Stomach (tissue), 9 donors: ENCODE results near the gene AKAP6. TPM values are rescaled to one million over a fixed set of nuclear protein-coding genes. Genes with fewer than 3 reads are reported as not detected.
"Not testable (repeated sequence)": the region's sequence is repeated elsewhere in the genome, so short reads cannot be mapped to it uniquely, and the experiment has no call there.

Experiments
- DNase-seq, 2 donors: peaks; one replicate each; pipeline versions ENCODE4 v3.0.0 to v3.0.0-alpha.2; 2013 to 2019
- H3K27ac ChIP-seq, 5 donors: fragments of 200-600 bp in 4 of 5; sonication (generic) in 4 of 5; one replicate each; pipeline ENCODE4 v1.5.1; 2013 to 2019; ENCODE audit warnings: mild to moderate bottlenecking in 1 of 5, moderate library complexity in 1 of 5
- H3K27me3 ChIP-seq, 3 donors: fragments of 200-600 bp; sonication (generic); one replicate each; pipeline ENCODE4 v1.5.1; 2017 to 2019; ENCODE audit warnings: mixed run types in 1 of 3
- H3K36me3 ChIP-seq, 4 donors: fragments of 200-600 bp; sonication (generic); 1 replicate in 3 of 4; 2 replicates in 1 of 4; pipeline ENCODE4 v1.5.1; 2016 to 2019
- H3K4me1 ChIP-seq, 4 donors: fragments of 200-600 bp; sonication (generic); one replicate each; pipeline ENCODE4 v1.5.1; 2016 to 2019
- H3K4me3 ChIP-seq, 4 donors: fragments of 200-600 bp; sonication (generic) in 3 of 4; one replicate each; pipeline ENCODE4 v1.5.1; 2016 to 2019; ENCODE audit warnings: mild to moderate bottlenecking in 1 of 4
- H3K9me3 ChIP-seq, 4 donors: fragments of 200-600 bp; sonication (generic); one replicate each; pipeline ENCODE4 v1.5.1; 2016 to 2019
- EP300 ChIP-seq: sonication (generic); formaldehyde crosslinking; IDR thresholded peaks from one replicate; pipeline ENCODE4 v1.6.1; 2017; ENCODE audit warnings: antibody characterized with exemption
- POLR2A ChIP-seq, 4 donors: fragments of 450-650 bp; IDR thresholded peaks; one replicate each; pipeline ENCODE4 v1.6.1; 2016; ENCODE audit warnings: antibody characterized with exemption in 4 of 4, control low read depth in 2 of 4, mild to moderate bottlenecking in 1 of 4, moderate library complexity in 1 of 4
- POLR2AphosphoS5 ChIP-seq, 3 donors: sonication (generic); formaldehyde crosslinking; IDR thresholded peaks; one replicate each; pipeline ENCODE4 v1.6.1; 2016; ENCODE audit warnings: antibody characterized with exemption in 3 of 3
- whole genome bisulfite sequencing, 5 donors: extraction: QIAGEN DNeasy Blood & Tissue Kit in 3 of 5; methylation state at CpG; one replicate each; pipeline versions ENCODE4 v1.1.5 to v1.1.7; 2013 to 2018; 5-methylcytosine and 5-hydroxymethylcytosine counted together
- intact Hi-C: fragments of 100-400 bp; cut with DNase I; formaldehyde crosslinking; loops from one replicate; pipeline ENCODE4 v1.15.1; 2023; ENCODE audit warnings: low total_unique reads
- polyA plus RNA-seq, 3 donors: library from polyadenylated mRNA; stranded (reverse); fragments of 200-250 nt; gene quantifications; one replicate each; pipeline ENCODE4 v1.2.3, GENCODE V29; 2013
- total RNA-seq, 5 donors: library from RNA; depleted of rRNA; stranded (reverse); fragments of >200 nt; gene quantifications; one replicate each; pipeline versions ENCODE4 v1.1.0 to v1.2.3, GENCODE V29; 2014 to 2016
- TF ChIP-seq, protein P1 (sequence below), 7 experiments: fragments of 450-650 bp in 4 of 7; fragments of 200-600 bp in 3 of 7; sonication (generic) in 3 of 7; IDR thresholded peaks; one replicate each; pipeline ENCODE4 v1.5.1; 2016 to 2019; ENCODE audit warnings: antibody characterized with exemption in 7 of 7, control low read depth in 2 of 7, mild to moderate bottlenecking in 1 of 7
- donor health status: healthy with polysubstance abuse.
- donor health status: Bipolar disorder and iron deficiency.
- donor health status: healthy.

The AKAP6 gene
- total and polyA plus RNA-seq, 8 donors = 0.15 to 132 (median 3.3) TPM

DNA sequence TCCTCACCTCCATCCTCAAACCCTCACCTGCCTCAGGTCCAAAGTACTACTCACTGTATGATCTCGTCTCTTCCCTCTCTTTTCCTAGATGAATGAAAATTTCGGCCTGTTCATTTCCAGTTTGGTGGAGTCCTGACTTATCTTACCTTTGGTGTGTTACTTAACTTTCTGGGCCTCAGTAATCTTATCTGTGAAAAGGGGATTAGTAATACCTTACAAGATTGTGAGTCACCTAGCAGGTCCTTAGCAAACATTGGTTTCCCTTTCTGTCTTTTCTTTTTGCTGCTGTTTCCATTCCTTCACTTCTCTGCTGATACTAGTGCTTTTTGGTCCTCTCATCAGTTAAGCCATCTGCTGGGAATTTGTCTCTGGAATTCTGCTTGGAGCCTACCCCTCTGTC lies 52.8 kb downstream of the AKAP6 start:
- DNase-seq = no peak
- H3K9me3 ChIP-seq = no peaks in the 10 kb centered on the region
- intact Hi-C loops = no loop called here
- no peaks in the 10 kb centered on the region for H3K27me3 ChIP-seq
- 25 to 59% (median 33%) methylated on average over 2 of the region's 2 CpGs for WGBS, 5 donors
- no peak overlapping the region for H3K4me3 ChIP-seq
- no peak overlapping the region for H3K27ac ChIP-seq
- no peaks in the 10 kb centered on the region for H3K4me1 ChIP-seq
- no peaks in the 10 kb centered on the region for H3K36me3 ChIP-seq
- TF ChIP-seq, protein P1, sequence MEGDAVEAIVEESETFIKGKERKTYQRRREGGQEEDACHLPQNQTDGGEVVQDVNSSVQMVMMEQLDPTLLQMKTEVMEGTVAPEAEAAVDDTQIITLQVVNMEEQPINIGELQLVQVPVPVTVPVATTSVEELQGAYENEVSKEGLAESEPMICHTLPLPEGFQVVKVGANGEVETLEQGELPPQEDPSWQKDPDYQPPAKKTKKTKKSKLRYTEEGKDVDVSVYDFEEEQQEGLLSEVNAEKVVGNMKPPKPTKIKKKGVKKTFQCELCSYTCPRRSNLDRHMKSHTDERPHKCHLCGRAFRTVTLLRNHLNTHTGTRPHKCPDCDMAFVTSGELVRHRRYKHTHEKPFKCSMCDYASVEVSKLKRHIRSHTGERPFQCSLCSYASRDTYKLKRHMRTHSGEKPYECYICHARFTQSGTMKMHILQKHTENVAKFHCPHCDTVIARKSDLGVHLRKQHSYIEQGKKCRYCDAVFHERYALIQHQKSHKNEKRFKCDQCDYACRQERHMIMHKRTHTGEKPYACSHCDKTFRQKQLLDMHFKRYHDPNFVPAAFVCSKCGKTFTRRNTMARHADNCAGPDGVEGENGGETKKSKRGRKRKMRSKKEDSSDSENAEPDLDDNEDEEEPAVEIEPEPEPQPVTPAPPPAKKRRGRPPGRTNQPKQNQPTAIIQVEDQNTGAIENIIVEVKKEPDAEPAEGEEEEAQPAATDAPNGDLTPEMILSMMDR (IDR thresholded peaks at IDR 0.05) = no peak
- TF ChIP-seq EP300 = no peak
- no peak for TF ChIP-seq POLR2AphosphoS5 (IDR thresholded peaks at IDR 0.05)
- TF ChIP-seq POLR2A (IDR thresholded peaks at IDR 0.05) = no peak

DNA sequence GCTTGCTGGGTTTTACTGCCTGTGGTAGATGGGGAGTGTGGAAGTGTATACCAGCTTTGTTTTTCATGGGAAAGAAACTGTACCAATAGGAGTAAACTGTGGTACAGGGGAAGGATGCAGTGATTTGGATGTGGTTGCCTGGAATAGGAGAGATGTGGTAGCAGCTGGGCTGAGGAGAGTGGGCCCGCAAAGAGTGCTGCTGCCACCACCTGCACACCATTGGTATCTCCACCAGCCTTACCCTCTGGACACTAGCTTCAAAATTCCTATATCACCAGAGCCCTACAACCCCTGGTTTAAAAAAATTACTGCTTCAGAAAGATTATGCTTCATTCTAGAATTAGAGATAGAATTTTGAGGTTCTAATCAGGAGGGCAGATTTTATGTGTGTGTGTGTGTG lies 53.6 kb downstream of the AKAP6 start:
- TF ChIP-seq, protein P1 (IDR thresholded peaks at IDR 0.05) = peak in 1 of 7 experiments; percentile 5
- no peak for TF ChIP-seq POLR2A (IDR thresholded peaks at IDR 0.05)
- peak in 1 of 2 donors; percentile 45 for DNase-seq
- H3K36me3 ChIP-seq = no peaks in the 10 kb centered on the region
- no peaks in the 10 kb centered on the region for H3K27me3 ChIP-seq
- intact Hi-C loops = no loop called here
- no peak overlapping the region for H3K4me3 ChIP-seq
- H3K9me3 ChIP-seq = no peaks in the 10 kb centered on the region
- no peaks in the 10 kb centered on the region for H3K4me1 ChIP-seq
- no peak overlapping the region for H3K27ac ChIP-seq
- WGBS, 5 donors = 65 to 85% (median 71%) methylated on average over 1 of the region's 1 CpG

- TF ChIP-seq, protein P1 (IDR thresholded peaks at IDR 0.05) = no peak
- TF ChIP-seq POLR2AphosphoS5 (IDR thresholded peaks at IDR 0.05) (no peak), EP300 (no peak), POLR2A (IDR thresholded peaks at IDR 0.05) (no peak)
- H3K27me3 ChIP-seq = no peaks in the 10 kb centered on the region
- no peaks in the 10 kb centered on the region for H3K9me3 ChIP-seq
- no peak overlapping the region for H3K4me3 ChIP-seq
- no peak for DNase-seq
- no peaks in the 10 kb centered on the region for H3K36me3 ChIP-seq
- H3K4me1 ChIP-seq = no peaks in the 10 kb centered on the region
- intact Hi-C loops = no loop called here
- 85 to 99% (median 88%) methylated on average over 3 of the region's 3 CpGs for WGBS, 5 donors
- H3K27ac ChIP-seq = no peak overlapping the region
Measured at GRCh38 chr14:32383364-32384009, 54.4 kb downstream of the AKAP6 start.

GRCh38 chr14:32384464-32384863 lies 55.4 kb downstream of the AKAP6 start:
- Histone ChIP-seq H3K36me3 (no peaks in the 10 kb centered on the region), H3K4me3 (no peak overlapping the region), H3K27ac (no peak overlapping the region), H3K4me1 (no peaks in the 10 kb centered on the region), H3K9me3 (peaks cover 0 to 8% (median 0%) of the 10 kb centered on the region in 4 donors), H3K27me3 (no peaks in the 10 kb centered on the region)
- intact Hi-C loops = no loop called here
- no peak for TF ChIP-seq POLR2A (IDR thresholded peaks at IDR 0.05)
- no peak for TF ChIP-seq EP300
- TF ChIP-seq, protein P1 (IDR thresholded peaks at IDR 0.05) = no peak
- TF ChIP-seq POLR2AphosphoS5 (IDR thresholded peaks at IDR 0.05) = no peak
- peak in 1 of 2 donors; percentile 36 for DNase-seq
- WGBS, 5 donors = 49 to 70% (median 60%) methylated on average over 2 of the region's 2 CpGs

DNA sequence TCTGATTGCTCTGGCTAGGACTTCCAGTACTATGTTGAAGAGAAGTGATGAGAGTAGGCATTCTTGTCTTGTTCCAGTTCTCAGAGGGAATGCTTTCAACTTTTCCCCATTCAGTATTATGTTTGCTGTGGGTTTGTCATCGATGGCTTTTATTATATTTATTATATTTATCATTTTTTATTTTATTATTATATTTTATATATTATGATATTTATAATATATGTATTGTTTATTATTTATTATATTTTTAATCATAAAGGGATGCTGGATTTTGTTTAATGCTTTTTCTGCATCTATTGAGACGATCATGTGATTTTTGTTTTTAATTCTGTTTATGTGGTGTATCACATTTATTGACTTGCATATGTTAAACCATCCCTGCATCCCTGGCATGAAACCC lies 58.2 kb downstream of the AKAP6 start:
- H3K4me3 ChIP-seq, intact Hi-C loops, H3K4me1 ChIP-seq, DNase-seq, H3K27ac ChIP-seq, H3K36me3 ChIP-seq, H3K27me3 ChIP-seq: not testable (repeated sequence)
- peaks cover 0 to 13% (median 0%) of the 10 kb centered on the region in 4 donors for H3K9me3 ChIP-seq
- WGBS, 5 donors = 81 to 93% (median 91%) methylated on average over 2 of the region's 2 CpGs
